Fibroblast of peridontal ligament (primary cell): ENCODE measurements around the gene CORO7.

Experiments used
- DNase-seq: peaks from one replicate; pipeline ENCODE4 v3.0.0-alpha.2; 2010; ENCODE audit errors: extremely low read depth

The CORO7 gene

GRCh38 chr16:4384509-4384942 is 31.9 kb downstream of the CORO7 start:
- DNase-seq = peak; percentile 81

- no peak for DNase-seq
These were observed 32.6 kb downstream of the CORO7 start for GRCh38 chr16:4383591-4384444.

- DNase-seq = no peak
These were observed 33.5 kb downstream of the CORO7 start for GRCh38 chr16:4382795-4383357.

- DNase-seq = no peak
These were observed 34.2 kb downstream of the CORO7 start for GRCh38 chr16:4381935-4382794.

GRCh38 chr16:4381072-4381934 is 35.1 kb downstream of the CORO7 start:
- DNase-seq = no peak

- no peak for DNase-seq
These were observed 36.0 kb downstream of the CORO7 start for GRCh38 chr16:4380119-4381063.

GRCh38 chr16:4378999-4379690 is 37.3 kb downstream of the CORO7 start:
- DNase-seq = no peak

- peak; percentile 58 for DNase-seq
These were observed 38.2 kb downstream of the CORO7 start for GRCh38 chr16:4378161-4378666.

GRCh38 chr16:4377573-4378154 is 38.7 kb downstream of the CORO7 start:
- DNase-seq = no peak

GRCh38 chr16:4376893-4377572 is 39.4 kb downstream of the CORO7 start:
- peak; percentile 56 for DNase-seq

- peak; percentile 88 for DNase-seq
These were observed 40.1 kb downstream of the CORO7 start for GRCh38 chr16:4376126-4376892.

- no peak for DNase-seq
These were observed 40.7 kb downstream of the CORO7 start for GRCh38 chr16:4375717-4376116.

- peak; percentile 96 for DNase-seq
These were observed 42.3 kb downstream of the CORO7 start for GRCh38 chr16:4373909-4374742.

GRCh38 chr16:4373356-4373908 is 43.0 kb downstream of the CORO7 start:
- DNase-seq = no peak

- DNase-seq = no peak
These were observed 43.6 kb downstream of the CORO7 start for GRCh38 chr16:4372578-4373355.
